Measurements from ENCODE around the gene MARVELD2. TPM values are rescaled to one million over a fixed set of nuclear protein-coding genes. Genes with fewer than 3 reads are reported as not detected.
"Not testable (repeated sequence)": the region's sequence is repeated elsewhere in the genome, so short reads cannot be mapped to it uniquely, and the experiment has no call there.

Gene MARVELD2
- total and polyA plus RNA-seq, 4 donors = 2.4 to 12.9 (median 2.6) TPM

GRCh38 chr5:69404659-69405330 is 10.1 kb upstream of the MARVELD2 start:
- no peak for DNase-seq (ENCODE audit: low read depth in 4 of 6, low spot score in 6 of 6)
- no peaks in the 10 kb centered on the region for H3K9me3 ChIP-seq (ENCODE audit: control insufficient read depth, insufficient read depth, low read length)
- no peak overlapping the region for H3K27ac ChIP-seq (ENCODE audit: low read depth, low read length)
- peaks cover 36% of the 10 kb centered on the region for H3K36me3 ChIP-seq (ENCODE audit: control insufficient read depth, insufficient read depth, low read length)
- H3K4me3 ChIP-seq (ENCODE audit: low read depth, low read length) = no peak overlapping the region
- no peaks in the 10 kb centered on the region for H3K27me3 ChIP-seq (ENCODE audit: control insufficient read depth, insufficient read depth, low read length)
- no peaks in the 10 kb centered on the region for H3K4me1 ChIP-seq (ENCODE audit: control insufficient read depth, insufficient read depth, low read length)
- WGBS (ENCODE audit: insufficient coverage) = 96% methylated on average over 12 of the region's 15 CpGs

- no peak for DNase-seq (ENCODE audit: low read depth in 4 of 6, low spot score in 6 of 6)
- H3K36me3 ChIP-seq (ENCODE audit: control insufficient read depth, insufficient read depth, low read length) = peaks cover 16% of the 10 kb centered on the region
- WGBS (ENCODE audit: insufficient coverage) = 36% methylated on average over 12 of the region's 18 CpGs
- no peaks in the 10 kb centered on the region for H3K27me3 ChIP-seq (ENCODE audit: control insufficient read depth, insufficient read depth, low read length)
- H3K27ac ChIP-seq (ENCODE audit: low read depth, low read length) = no peak overlapping the region
- peaks cover 4% of the 10 kb centered on the region for H3K4me1 ChIP-seq (ENCODE audit: control insufficient read depth, insufficient read depth, low read length)
- no peaks in the 10 kb centered on the region for H3K9me3 ChIP-seq (ENCODE audit: control insufficient read depth, insufficient read depth, low read length)
- peak overlapping the region; percentile 33 for H3K4me3 ChIP-seq (ENCODE audit: low read depth, low read length)
Measured at GRCh38 chr5:69415584-69415958, 655 bp downstream of the MARVELD2 start.

- 83% methylated on average over 1 of the region's 6 CpGs for WGBS (ENCODE audit: insufficient coverage)
- H3K27ac ChIP-seq (ENCODE audit: low read depth, low read length) = no peak overlapping the region
Measured at GRCh38 chr5:69416180-69416579, 1.3 kb downstream of the MARVELD2 start.

GRCh38 chr5:69416699-69417098 is 1.8 kb downstream of the MARVELD2 start:
- no peak overlapping the region for H3K4me3 ChIP-seq (ENCODE audit: low read depth, low read length)
- H3K27ac ChIP-seq (ENCODE audit: low read depth, low read length) = no peak overlapping the region
- no peak for DNase-seq (ENCODE audit: low read depth in 4 of 6, low spot score in 6 of 6)
- H3K9me3 ChIP-seq (ENCODE audit: control insufficient read depth, insufficient read depth, low read length) = no peaks in the 10 kb centered on the region
- peaks cover 4% of the 10 kb centered on the region for H3K4me1 ChIP-seq (ENCODE audit: control insufficient read depth, insufficient read depth, low read length)
- peaks cover 12% of the 10 kb centered on the region for H3K36me3 ChIP-seq (ENCODE audit: control insufficient read depth, insufficient read depth, low read length)
- H3K27me3 ChIP-seq (ENCODE audit: control insufficient read depth, insufficient read depth, low read length) = no peaks in the 10 kb centered on the region

More at GRCh38 chr5:69416180-69416579, 1.3 kb downstream of the MARVELD2 start:
- DNase-seq (ENCODE audit: low read depth in 4 of 6, low spot score in 6 of 6) = no peak
- Histone ChIP-seq H3K4me3 (ENCODE audit: low read depth, low read length) (no peak overlapping the region), H3K4me1 (ENCODE audit: control insufficient read depth, insufficient read depth, low read length) (peaks cover 4% of the 10 kb centered on the region), H3K9me3 (ENCODE audit: control insufficient read depth, insufficient read depth, low read length) (no peaks in the 10 kb centered on the region), H3K36me3 (ENCODE audit: control insufficient read depth, insufficient read depth, low read length) (peaks cover 13% of the 10 kb centered on the region), H3K27me3 (ENCODE audit: control insufficient read depth, insufficient read depth, low read length) (no peaks in the 10 kb centered on the region)

GRCh38 chr5:69418554-69418953 is 3.6 kb downstream of the MARVELD2 start:
- H3K4me3 ChIP-seq (ENCODE audit: low read depth, low read length) = no peak overlapping the region
- DNase-seq (ENCODE audit: low read depth in 4 of 6, low spot score in 6 of 6) = no peak
- no peak overlapping the region for H3K27ac ChIP-seq (ENCODE audit: low read depth, low read length)
- H3K9me3 ChIP-seq (ENCODE audit: control insufficient read depth, insufficient read depth, low read length) = no peaks in the 10 kb centered on the region
- peaks cover 9% of the 10 kb centered on the region for H3K36me3 ChIP-seq (ENCODE audit: control insufficient read depth, insufficient read depth, low read length)
- no peaks in the 10 kb centered on the region for H3K27me3 ChIP-seq (ENCODE audit: control insufficient read depth, insufficient read depth, low read length)
- no CpG with 5 or more reads among the region's 3 CpGs for WGBS (ENCODE audit: insufficient coverage)
- peaks cover 4% of the 10 kb centered on the region for H3K4me1 ChIP-seq (ENCODE audit: control insufficient read depth, insufficient read depth, low read length)

GRCh38 chr5:69431424-69432303 is 16.7 kb downstream of the MARVELD2 start:
- 93% methylated on average over 5 of the region's 11 CpGs for WGBS (ENCODE audit: insufficient coverage)
- no peak for DNase-seq (ENCODE audit: low read depth in 4 of 6, low spot score in 6 of 6)
- Histone ChIP-seq H3K9me3 (ENCODE audit: control insufficient read depth, insufficient read depth, low read length) (no peaks in the 10 kb centered on the region), H3K27ac (ENCODE audit: low read depth, low read length) (no peak overlapping the region), H3K4me3 (ENCODE audit: low read depth, low read length) (no peak overlapping the region), H3K4me1 (ENCODE audit: control insufficient read depth, insufficient read depth, low read length) (no peaks in the 10 kb centered on the region), H3K27me3 (ENCODE audit: control insufficient read depth, insufficient read depth, low read length) (no peaks in the 10 kb centered on the region), H3K36me3 (ENCODE audit: control insufficient read depth, insufficient read depth, low read length) (no peaks in the 10 kb centered on the region)

GRCh38 chr5:69432412-69433206 is 17.7 kb downstream of the MARVELD2 start:
- Histone ChIP-seq H3K4me1 (ENCODE audit: control insufficient read depth, insufficient read depth, low read length) (no peaks in the 10 kb centered on the region), H3K4me3 (ENCODE audit: low read depth, low read length) (no peak overlapping the region), H3K36me3 (ENCODE audit: control insufficient read depth, insufficient read depth, low read length) (no peaks in the 10 kb centered on the region), H3K27ac (ENCODE audit: low read depth, low read length) (no peak overlapping the region), H3K27me3 (ENCODE audit: control insufficient read depth, insufficient read depth, low read length) (no peaks in the 10 kb centered on the region), H3K9me3 (ENCODE audit: control insufficient read depth, insufficient read depth, low read length) (no peaks in the 10 kb centered on the region)
- DNase-seq (ENCODE audit: low read depth in 4 of 6, low spot score in 6 of 6) = no peak
- WGBS (ENCODE audit: insufficient coverage) = 100% methylated on average over 3 of the region's 8 CpGs

GRCh38 chr5:69435276-69435884 is 20.5 kb downstream of the MARVELD2 start:
- not testable (repeated sequence) for H3K36me3 ChIP-seq (ENCODE audit: control insufficient read depth, insufficient read depth, low read length); H3K4me1 ChIP-seq (ENCODE audit: control insufficient read depth, insufficient read depth, low read length); H3K9me3 ChIP-seq (ENCODE audit: control insufficient read depth, insufficient read depth, low read length); H3K27ac ChIP-seq (ENCODE audit: low read depth, low read length); DNase-seq (ENCODE audit: low read depth in 4 of 6, low spot score in 6 of 6); H3K4me3 ChIP-seq (ENCODE audit: low read depth, low read length); H3K27me3 ChIP-seq (ENCODE audit: control insufficient read depth, insufficient read depth, low read length)
- WGBS (ENCODE audit: insufficient coverage) = 100% methylated on average over 3 of the region's 5 CpGs

GRCh38 chr5:69444127-69444754 is 29.3 kb downstream of the MARVELD2 start:
- Histone ChIP-seq H3K27ac (ENCODE audit: low read depth, low read length) (no peak overlapping the region), H3K9me3 (ENCODE audit: control insufficient read depth, insufficient read depth, low read length) (no peaks in the 10 kb centered on the region), H3K4me1 (ENCODE audit: control insufficient read depth, insufficient read depth, low read length) (no peaks in the 10 kb centered on the region), H3K27me3 (ENCODE audit: control insufficient read depth, insufficient read depth, low read length) (no peaks in the 10 kb centered on the region), H3K4me3 (ENCODE audit: low read depth, low read length) (no peak overlapping the region), H3K36me3 (ENCODE audit: control insufficient read depth, insufficient read depth, low read length) (no peaks in the 10 kb centered on the region)
- WGBS (ENCODE audit: insufficient coverage) = 86% methylated on average over 2 of the region's 7 CpGs
- no peak for DNase-seq (ENCODE audit: low read depth in 4 of 6, low spot score in 6 of 6)

Data from spinal cord (tissue), 10 donors.